Measurements from ENCODE around the gene OR8D4. TPM values are rescaled to one million over a fixed set of nuclear protein-coding genes. Genes with fewer than 3 reads are reported as not detected.

Gene OR8D4
- total RNA-seq, 1 donor from 2014 or later = 0.30 TPM

Other genes starting within 250 kb of the OR8D4 start
- 3.6 TPM for gene SCN3B, start 247.5 kb upstream of the OR8D4 start, total RNA-seq
- 10.9 TPM for gene ZNF202, start 160.5 kb upstream of the OR8D4 start, total RNA-seq
- gene OR6X1, start 147.6 kb upstream of the OR8D4 start, total RNA-seq = not detected
- gene OR6M1, start 95.8 kb upstream of the OR8D4 start, total RNA-seq = not detected
- not detected for gene TMEM225, start 16.5 kb upstream of the OR8D4 start, total RNA-seq
- not detected for gene OR4D5, start 37.5 kb downstream of the OR8D4 start, total RNA-seq
- gene OR6T1, start 41.7 kb downstream of the OR8D4 start, total RNA-seq = not detected
- not detected for gene OR10S1, start 75.6 kb downstream of the OR8D4 start, total RNA-seq
- gene OR10G6, start 93.0 kb downstream of the OR8D4 start, total RNA-seq = not detected
- not detected for gene OR10G4, start 110.8 kb downstream of the OR8D4 start, total RNA-seq
- not detected for gene OR10G9, start 120.8 kb downstream of the OR8D4 start, total RNA-seq
- gene OR10G8, start 124.6 kb downstream of the OR8D4 start, total RNA-seq = not detected
- gene OR10G7, start 139.2 kb downstream of the OR8D4 start, total RNA-seq = not detected
- 22.0 TPM for gene VWA5A, start 213.3 kb downstream of the OR8D4 start, total RNA-seq